MM.1S (cell line): Measurements from ENCODE around the gene TCAIM.

Source experiments
- DNase-seq: peaks from one replicate; pipeline ENCODE4 v3.0.0-alpha.2; 2015
- H2AFZ ChIP-seq: fragments of 300-600 bp; sonication (generic); 2 replicates; pipeline ENCODE4 v1.6.0; 2016; ENCODE audit warnings: antibody characterized with exemption, low read length
- H3F3A ChIP-seq: fragments of 300-600 bp; sonication (generic); 2 replicates; pipeline ENCODE4 v1.6.1; 2016; ENCODE audit warnings: mild to moderate bottlenecking, antibody characterized with exemption, low read length, moderate library complexity, mixed read lengths; ENCODE audit not compliant: insufficient read depth
- H3K27ac ChIP-seq: fragments of 300-600 bp; sonication (generic); 2 replicates; pipeline ENCODE4 v1.5.1; 2016; ENCODE audit warnings: mild to moderate bottlenecking, low read length
- H3K27me3 ChIP-seq: fragments of 300-600 bp; sonication (generic); replicated peaks from 2 replicates; pipeline ENCODE4 v1.6.0; 2016; ENCODE audit warnings: low read length; ENCODE audit not compliant: insufficient read depth
- H3K36me3 ChIP-seq: fragments of 300-600 bp; sonication (generic); replicated peaks from 2 replicates; pipeline ENCODE4 v1.6.1; 2016; ENCODE audit warnings: mild to moderate bottlenecking, low read length, mixed read lengths; ENCODE audit not compliant: insufficient read depth
- H3K4me1 ChIP-seq: fragments of 300-600 bp; sonication (generic); 2 replicates; pipeline ENCODE4 v1.6.1; 2016; ENCODE audit warnings: low read length, mixed read lengths
- H3K4me2 ChIP-seq: fragments of 300-600 bp; sonication (generic); 2 replicates; pipeline ENCODE4 v1.6.0; 2016; ENCODE audit warnings: low read depth, low read length
- H3K4me3 ChIP-seq: fragments of 300-600 bp; sonication (generic); 2 replicates; pipeline ENCODE4 v1.5.1; 2016; ENCODE audit warnings: low read length, mixed read lengths
- H3K79me2 ChIP-seq: fragments of 300-600 bp; sonication (generic); 2 replicates; pipeline ENCODE4 v1.6.1; 2016; ENCODE audit warnings: mixed run types, low read length, mixed read lengths
- H3K9ac ChIP-seq: fragments of 300-600 bp; sonication (generic); 2 replicates; pipeline ENCODE4 v1.6.1; 2016; ENCODE audit warnings: low read length, mixed read lengths
- H3K9me2 ChIP-seq: fragments of 300-600 bp; sonication (generic); replicated peaks from 2 replicates; pipeline ENCODE4 v1.6.1; 2016; ENCODE audit warnings: mild to moderate bottlenecking, low read length, mixed read lengths; ENCODE audit not compliant: insufficient read depth
- H3K9me3 ChIP-seq: fragments of 300-600 bp; sonication (generic); replicated peaks from 2 replicates; pipeline ENCODE4 v1.6.1; 2016; ENCODE audit warnings: mild to moderate bottlenecking, low read length, mixed read lengths; ENCODE audit not compliant: insufficient read depth
- H4K20me1 ChIP-seq: fragments of 300-600 bp; sonication (generic); 2 replicates; pipeline ENCODE4 v1.6.1; 2016; ENCODE audit warnings: mild to moderate bottlenecking, low read length, moderate library complexity, mixed read lengths; ENCODE audit not compliant: insufficient read depth
- CTCF ChIP-seq: fragments of 300-600 bp; sonication (generic); IDR thresholded peaks from 2 replicates; pipeline ENCODE4 v1.5.1; 2016; ENCODE audit warnings: antibody characterized with exemption, low read length, mixed read lengths
- EZH2 ChIP-seq: fragments of 300-600 bp; sonication (generic); optimal IDR thresholded peaks from 2 replicates; pipeline ENCODE3; 2017; ENCODE audit warnings: low read depth, mild to moderate bottlenecking, antibody characterized with exemption, low read length, mixed read lengths
- EZH2phosphoT487 ChIP-seq: fragments of 300-600 bp; sonication (generic); IDR thresholded peaks from 2 replicates; pipeline ENCODE4 v1.6.1; 2018; ENCODE audit warnings: antibody characterized with exemption, low read length

TCAIM gene

GRCh38 chr3:44427683-44428082 lies 89.1 kb downstream of the TCAIM start:
- Histone ChIP-seq H3K4me3 (no peak overlapping the region), H4K20me1 (no peaks in the 10 kb centered on the region), H3K9me3 (no peaks in the 10 kb centered on the region), H3K27me3 (no peaks in the 10 kb centered on the region), H3K79me2 (no peaks in the 10 kb centered on the region), H2AFZ (no peak overlapping the region), H3K4me1 (no peaks in the 10 kb centered on the region), H3K4me2 (no peak overlapping the region), H3K9ac (no peak overlapping the region), H3K27ac (no peak overlapping the region), H3K36me3 (no peaks in the 10 kb centered on the region), H3F3A (no peaks in the 10 kb centered on the region), H3K9me2 (no peaks in the 10 kb centered on the region)
- no peak for DNase-seq
- TF ChIP-seq CTCF (no peak), EZH2 (no peak), EZH2phosphoT487 (no peak)

- H3F3A ChIP-seq, result no peaks in the 10 kb centered on the region
- no peaks in the 10 kb centered on the region for H3K9me3 ChIP-seq
- no peak overlapping the region for H2AFZ ChIP-seq
- no peak overlapping the region for H3K4me3 ChIP-seq
- H3K4me2 ChIP-seq, result no peak overlapping the region
- H3K36me3 ChIP-seq, result no peaks in the 10 kb centered on the region
- H3K9me2 ChIP-seq, result no peaks in the 10 kb centered on the region
- no peak overlapping the region for H3K27ac ChIP-seq
- no peaks in the 10 kb centered on the region for H3K27me3 ChIP-seq
- no peaks in the 10 kb centered on the region for H3K4me1 ChIP-seq
- H3K9ac ChIP-seq, result no peak overlapping the region
- no peaks in the 10 kb centered on the region for H3K79me2 ChIP-seq
- TF ChIP-seq EZH2phosphoT487 (no peak), EZH2 (no peak), CTCF (no peak)
- no peak for DNase-seq
- no peaks in the 10 kb centered on the region for H4K20me1 ChIP-seq
Measured at GRCh38 chr3:44428910-44429309, 90.3 kb downstream of the TCAIM start.

GRCh38 chr3:44429459-44429858 lies 90.9 kb downstream of the TCAIM start:
- H3K4me1 ChIP-seq, result no peaks in the 10 kb centered on the region
- no peaks in the 10 kb centered on the region for H3K79me2 ChIP-seq
- no peak overlapping the region for H3K9ac ChIP-seq
- no peak overlapping the region for H3K4me3 ChIP-seq
- no peak overlapping the region for H3K27ac ChIP-seq
- H3K4me2 ChIP-seq, result no peak overlapping the region
- no peak for DNase-seq
- H4K20me1 ChIP-seq, result no peaks in the 10 kb centered on the region
- no peak overlapping the region for H2AFZ ChIP-seq
- no peaks in the 10 kb centered on the region for H3F3A ChIP-seq
- H3K36me3 ChIP-seq, result no peaks in the 10 kb centered on the region
- no peaks in the 10 kb centered on the region for H3K9me3 ChIP-seq
- no peak for TF ChIP-seq CTCF
- no peak for TF ChIP-seq EZH2phosphoT487
- no peak for TF ChIP-seq EZH2
- H3K9me2 ChIP-seq, result no peaks in the 10 kb centered on the region
- no peaks in the 10 kb centered on the region for H3K27me3 ChIP-seq
